HG02571 (cell line): ENCODE data around the gene ZNF296.

Source experiments
- ATAC-seq: cut with Tn5 transposase; IDR thresholded peaks from one replicate; pipeline ENCODE4 v1.9.1; 2021; ENCODE audit warnings: mild to moderate bottlenecking, moderate library complexity; ENCODE audit not compliant: unreplicated experiment

The ZNF296 gene

GRCh38 chr19:45103508-45104319, 27.4 kb upstream of the ZNF296 start:
- no peak for ATAC-seq

- no peak for ATAC-seq
These were observed 26.9 kb upstream of the ZNF296 start for GRCh38 chr19:45103156-45103507.

GRCh38 chr19:45102481-45102880, 26.2 kb upstream of the ZNF296 start:
- ATAC-seq: no peak

GRCh38 chr19:45101806-45102205, 25.5 kb upstream of the ZNF296 start:
- no peak for ATAC-seq

GRCh38 chr19:45100846-45101252, 24.6 kb upstream of the ZNF296 start:
- ATAC-seq: no peak

GRCh38 chr19:45100201-45100600, 23.9 kb upstream of the ZNF296 start:
- no peak for ATAC-seq

GRCh38 chr19:45099467-45100191, 23.4 kb upstream of the ZNF296 start:
- no peak for ATAC-seq

GRCh38 chr19:45098521-45099466, 22.5 kb upstream of the ZNF296 start:
- ATAC-seq: no peak

- ATAC-seq: no peak
These were observed 21.7 kb upstream of the ZNF296 start for GRCh38 chr19:45097776-45098520.

- ATAC-seq: no peak
These were observed 21.1 kb upstream of the ZNF296 start for GRCh38 chr19:45097450-45097775.

GRCh38 chr19:45096700-45097099, 20.4 kb upstream of the ZNF296 start:
- ATAC-seq: no peak

GRCh38 chr19:45095496-45096413, 19.5 kb upstream of the ZNF296 start:
- no peak for ATAC-seq

- no peak for ATAC-seq
These were observed 18.4 kb upstream of the ZNF296 start for GRCh38 chr19:45094707-45095106.

- ATAC-seq: no peak
These were observed 17.9 kb upstream of the ZNF296 start for GRCh38 chr19:45094137-45094536.

- peak; percentile 50 for ATAC-seq
These were observed 16.7 kb upstream of the ZNF296 start, which contains the start of gene PPP1R37 for GRCh38 chr19:45092747-45093678. Gene PPP1R37, plus strand, starts transcription at chr19:45093179. Its CDS starts 147 bp downstream, at chr19:45093326.

- ATAC-seq: peak; percentile 58
These were observed 15.0 kb upstream of the ZNF296 start for GRCh38 chr19:45091031-45091923.

- no peak for ATAC-seq
These were observed 14.3 kb upstream of the ZNF296 start for GRCh38 chr19:45090606-45091005.
